Measurements from ENCODE around the gene OGA. TPM values are rescaled to one million over a fixed set of nuclear protein-coding genes. Genes with fewer than 3 reads are reported as not detected.
"Not testable (repeated sequence)": the region's sequence is repeated elsewhere in the genome, so short reads cannot be mapped to it uniquely, and the experiment has no call there.

The OGA gene
- total and polyA plus RNA-seq, 2 donors (not counting 1 experiment from before 2014, with no cell fraction given), result 128 to 418 TPM

GRCh38 chr10:101789686-101790085, 28.6 kb downstream of the OGA start:
- Histone ChIP-seq H2AFZ (ENCODE audit: insufficient read depth, low read depth, low read length, poor library complexity, severe bottlenecking) (no peak overlapping the region), H3K9me3 (ENCODE audit: control extremely low read depth in 1 of 3, control insufficient read depth in 2 of 3, insufficient read depth in 1 of 3, low read length in 2 of 3) (no peaks in the 10 kb centered on the region), H3K4me3 (ENCODE audit: control extremely low read depth in 1 of 5, extremely low read depth in 1 of 5, insufficient read depth in 1 of 5, low read depth in 2 of 5, low read length in 4 of 5) (no peak overlapping the region), H3K4me2 (replicated peaks; ENCODE audit: low read depth, low read length, poor library complexity, severe bottlenecking) (no peak overlapping the region), H4K20me1 (ENCODE audit: control insufficient read depth, insufficient read depth, low read length, poor library complexity, severe bottlenecking) (peaks cover 70% of the 10 kb centered on the region), H3K27me3 (replicated peaks in 1 of 4; ENCODE audit: control extremely low read depth in 1 of 4, control insufficient read depth in 3 of 4, insufficient read depth in 4 of 4, low read length in 3 of 4) (no peaks in the 10 kb centered on the region), H3K9ac (ENCODE audit: low read length) (no peak overlapping the region), H3K36me3 (replicated peaks in 1 of 2; ENCODE audit: control extremely low read depth in 1 of 2, control insufficient read depth in 1 of 2, extremely low read depth in 1 of 2, insufficient read depth in 2 of 2, low read length in 1 of 2) (peaks cover 3 to 91% of the 10 kb centered on the region in 2 experiments), H3K27ac (ENCODE audit: low read length in 2 of 2) (no peak overlapping the region), H3K4me1 (ENCODE audit: control insufficient read depth in 2 of 2, insufficient read depth in 2 of 2, low read length in 2 of 2) (no peaks in the 10 kb centered on the region), H3K79me2 (ENCODE audit: control insufficient read depth, insufficient read depth, low read length) (peaks cover 11% of the 10 kb centered on the region)
- POLR2A ChIA-PET, result interaction anchor here (0.5 to 0.7 kb wide), 2 partner anchors 8 to 470 kb away, joined by 3 to 4 read pairs; no protein-coding TSS in a partner anchor
- ATAC-seq (ENCODE audit: low read depth) (no peak), DNase-seq (no peak)
- intact Hi-C loops (cut with micrococcal nuclease), result no loop called here
- peaks cover 4% of the 10 kb centered on the region for H3K4me1 Mint-ChIP-seq
- WGBS (ENCODE audit: insufficient coverage), result 100% methylated on average over 6 of the region's 7 CpGs
- H3K9me3 Mint-ChIP-seq (ENCODE audit: insufficient read depth), result no peaks in the 10 kb centered on the region
- CTCF ChIA-PET, result interaction anchor here (1.0 kb wide), 1 partner anchor 9 kb away, joined by 7 read pairs; no protein-coding TSS in a partner anchor
- no peaks in the 10 kb centered on the region for H3K27me3 Mint-ChIP-seq
- TF ChIP-seq EZH2 (IDR thresholded peaks at IDR 0.05; ENCODE audit: borderline replicate concordance, insufficient read depth, low read depth, low read length, poor library complexity, severe bottlenecking), result no peak
- TF ChIP-seq, protein P1, sequence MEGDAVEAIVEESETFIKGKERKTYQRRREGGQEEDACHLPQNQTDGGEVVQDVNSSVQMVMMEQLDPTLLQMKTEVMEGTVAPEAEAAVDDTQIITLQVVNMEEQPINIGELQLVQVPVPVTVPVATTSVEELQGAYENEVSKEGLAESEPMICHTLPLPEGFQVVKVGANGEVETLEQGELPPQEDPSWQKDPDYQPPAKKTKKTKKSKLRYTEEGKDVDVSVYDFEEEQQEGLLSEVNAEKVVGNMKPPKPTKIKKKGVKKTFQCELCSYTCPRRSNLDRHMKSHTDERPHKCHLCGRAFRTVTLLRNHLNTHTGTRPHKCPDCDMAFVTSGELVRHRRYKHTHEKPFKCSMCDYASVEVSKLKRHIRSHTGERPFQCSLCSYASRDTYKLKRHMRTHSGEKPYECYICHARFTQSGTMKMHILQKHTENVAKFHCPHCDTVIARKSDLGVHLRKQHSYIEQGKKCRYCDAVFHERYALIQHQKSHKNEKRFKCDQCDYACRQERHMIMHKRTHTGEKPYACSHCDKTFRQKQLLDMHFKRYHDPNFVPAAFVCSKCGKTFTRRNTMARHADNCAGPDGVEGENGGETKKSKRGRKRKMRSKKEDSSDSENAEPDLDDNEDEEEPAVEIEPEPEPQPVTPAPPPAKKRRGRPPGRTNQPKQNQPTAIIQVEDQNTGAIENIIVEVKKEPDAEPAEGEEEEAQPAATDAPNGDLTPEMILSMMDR (IDR thresholded peaks at IDR 0.05), result no peak
- no peak overlapping the region for H3K27ac Mint-ChIP-seq
- H3K4me3 Mint-ChIP-seq, result no peak overlapping the region

GRCh38 chr10:101789231-101789630, 29.0 kb downstream of the OGA start:
- H3K4me1 Mint-ChIP-seq; H3K4me3 ChIP-seq (ENCODE audit: control extremely low read depth in 1 of 5, extremely low read depth in 1 of 5, insufficient read depth in 1 of 5, low read depth in 2 of 5, low read length in 4 of 5); H3K27me3 ChIP-seq (replicated peaks in 1 of 4; ENCODE audit: control extremely low read depth in 1 of 4, control insufficient read depth in 3 of 4, insufficient read depth in 4 of 4, low read length in 3 of 4); intact Hi-C loops (cut with micrococcal nuclease); H3K27ac Mint-ChIP-seq; H3K27me3 Mint-ChIP-seq; H3K9ac ChIP-seq (ENCODE audit: low read length); DNase-seq; H2AFZ ChIP-seq (ENCODE audit: insufficient read depth, low read depth, low read length, poor library complexity, severe bottlenecking); H3K27ac ChIP-seq (ENCODE audit: low read length in 2 of 2); POLR2A ChIA-PET; H3K9me3 ChIP-seq (ENCODE audit: control extremely low read depth in 1 of 3, control insufficient read depth in 2 of 3, insufficient read depth in 1 of 3, low read length in 2 of 3); H3K9me3 Mint-ChIP-seq (ENCODE audit: insufficient read depth); H3K4me1 ChIP-seq (ENCODE audit: control insufficient read depth in 2 of 2, insufficient read depth in 2 of 2, low read length in 2 of 2); H3K4me3 Mint-ChIP-seq; H3K4me2 ChIP-seq (replicated peaks; ENCODE audit: low read depth, low read length, poor library complexity, severe bottlenecking); ATAC-seq (ENCODE audit: low read depth): not testable (repeated sequence)
- Histone ChIP-seq H3K36me3 (replicated peaks in 1 of 2; ENCODE audit: control extremely low read depth in 1 of 2, control insufficient read depth in 1 of 2, extremely low read depth in 1 of 2, insufficient read depth in 2 of 2, low read length in 1 of 2) (peaks cover 2 to 90% of the 10 kb centered on the region in 2 experiments), H4K20me1 (ENCODE audit: control insufficient read depth, insufficient read depth, low read length, poor library complexity, severe bottlenecking) (peaks cover 70% of the 10 kb centered on the region), H3K79me2 (ENCODE audit: control insufficient read depth, insufficient read depth, low read length) (peaks cover 11% of the 10 kb centered on the region)
- CTCF ChIA-PET, result interaction anchor here (1.0 kb wide), 1 partner anchor 29 kb away, joined by 3 read pairs; the partner anchor contains the start of gene OGA
- WGBS (ENCODE audit: insufficient coverage), result no CpG with 5 or more reads among the region's 9 CpGs

Measured in B cell (primary cell).